ENCODE results near the gene NAV3. TPM values are rescaled to one million over a fixed set of nuclear protein-coding genes. Genes with fewer than 3 reads are reported as not detected.

The NAV3 gene
- total RNA-seq, 1 experiment from 2014 or later = 6.8 TPM

- POLR2A ChIA-PET (ENCODE audit: unreplicated experiment) = no interaction called here
- BruUV-seq (replicated peaks) = no TSS peak
- no peak for ATAC-seq
- no peaks in the 10 kb centered on the region for H3K27me3 ChIP-seq (ENCODE audit: low read length)
- H3K79me2 ChIP-seq (ENCODE audit: low read length) = no peaks in the 10 kb centered on the region
- no peaks in the 10 kb centered on the region for H3K9me3 ChIP-seq (ENCODE audit: low read length)
- no peak overlapping the region for H3K4me2 ChIP-seq (ENCODE audit: low read length)
- no peaks in the 10 kb centered on the region for H3K36me3 ChIP-seq (ENCODE audit: low read depth, low read length)
- no peak overlapping the region for H3K4me3 ChIP-seq (ENCODE audit: low read length)
- CTCF ChIA-PET = no interaction called here
- no peak for DNase-seq
- intact Hi-C loops (cut with micrococcal nuclease) = no loop called here
- TF ChIP-seq EZH2 (IDR thresholded peaks at IDR 0.05; ENCODE audit: low read length, unreplicated experiment) (no peak), CTCF (conservative IDR thresholded peaks at IDR 0.05; ENCODE audit: low read depth, low read length) (no peak), EZH2phosphoT487 (IDR thresholded peaks at IDR 0.05; ENCODE audit: borderline replicate concordance, low read length) (no peak)
- no peak overlapping the region for H3K9ac ChIP-seq (ENCODE audit: low read length)
- H4K20me1 ChIP-seq (ENCODE audit: low read length) = no peaks in the 10 kb centered on the region
- no peak overlapping the region for H2AFZ ChIP-seq (ENCODE audit: low read length)
- H3K27ac ChIP-seq (ENCODE audit: low read length) = no peak overlapping the region
- H3F3A ChIP-seq (ENCODE audit: low read length, unreplicated experiment) = no peaks in the 10 kb centered on the region
- no peaks in the 10 kb centered on the region for H3K4me1 ChIP-seq (ENCODE audit: insufficient read depth, low read length)
- H3K9me2 ChIP-seq (replicated peaks; ENCODE audit: low read length) = no peaks in the 10 kb centered on the region
Measured at GRCh38 chr12:78145398-78145797, 314.7 kb downstream of the NAV3 start.

DNA sequence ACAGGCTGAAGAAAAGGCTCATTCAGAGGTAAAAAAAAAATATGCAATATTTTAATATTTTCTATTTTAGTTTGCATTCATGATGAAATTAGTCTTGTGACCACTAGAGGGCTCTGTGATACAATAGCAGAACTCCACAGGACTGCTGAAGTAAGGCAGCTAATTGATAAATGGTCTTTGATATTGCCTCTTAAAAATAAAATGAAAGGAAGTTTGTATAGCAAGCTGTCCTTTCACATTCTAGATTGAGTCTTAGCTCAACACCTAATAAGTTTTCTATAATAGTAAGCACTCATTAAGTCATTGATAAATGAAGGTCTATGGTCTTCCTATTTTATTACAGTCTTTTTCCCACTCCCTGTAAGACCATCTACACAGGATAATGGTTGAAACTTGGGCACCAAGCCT is 315.7 kb downstream of the NAV3 start:
- Histone ChIP-seq H3F3A (ENCODE audit: low read length, unreplicated experiment) (no peaks in the 10 kb centered on the region), H3K4me2 (ENCODE audit: low read length) (no peak overlapping the region), H3K9me3 (ENCODE audit: low read length) (no peaks in the 10 kb centered on the region), H3K27me3 (ENCODE audit: low read length) (no peaks in the 10 kb centered on the region), H2AFZ (ENCODE audit: low read length) (no peak overlapping the region), H3K9ac (ENCODE audit: low read length) (no peak overlapping the region), H3K4me1 (ENCODE audit: insufficient read depth, low read length) (no peaks in the 10 kb centered on the region), H3K27ac (ENCODE audit: low read length) (no peak overlapping the region), H3K4me3 (ENCODE audit: low read length) (no peak overlapping the region), H3K9me2 (replicated peaks; ENCODE audit: low read length) (no peaks in the 10 kb centered on the region), H3K79me2 (ENCODE audit: low read length) (no peaks in the 10 kb centered on the region), H3K36me3 (ENCODE audit: low read depth, low read length) (no peaks in the 10 kb centered on the region), H4K20me1 (ENCODE audit: low read length) (no peaks in the 10 kb centered on the region)
- ChIA-PET POLR2A (ENCODE audit: unreplicated experiment) (no interaction called here), CTCF (interaction anchor here (0.9 kb wide), 1 partner anchor 21 kb away, joined by 6 read pairs; no protein-coding TSS in a partner anchor)
- intact Hi-C loops (cut with micrococcal nuclease) = no loop called here
- TF ChIP-seq EZH2phosphoT487 (IDR thresholded peaks at IDR 0.05; ENCODE audit: borderline replicate concordance, low read length) = no peak
- TF ChIP-seq CTCF (conservative IDR thresholded peaks at IDR 0.05; ENCODE audit: low read depth, low read length) = peak; percentile 74
- BruUV-seq (replicated peaks) = no TSS peak
- ATAC-seq = no peak
- peak; percentile 47 for DNase-seq

DNA sequence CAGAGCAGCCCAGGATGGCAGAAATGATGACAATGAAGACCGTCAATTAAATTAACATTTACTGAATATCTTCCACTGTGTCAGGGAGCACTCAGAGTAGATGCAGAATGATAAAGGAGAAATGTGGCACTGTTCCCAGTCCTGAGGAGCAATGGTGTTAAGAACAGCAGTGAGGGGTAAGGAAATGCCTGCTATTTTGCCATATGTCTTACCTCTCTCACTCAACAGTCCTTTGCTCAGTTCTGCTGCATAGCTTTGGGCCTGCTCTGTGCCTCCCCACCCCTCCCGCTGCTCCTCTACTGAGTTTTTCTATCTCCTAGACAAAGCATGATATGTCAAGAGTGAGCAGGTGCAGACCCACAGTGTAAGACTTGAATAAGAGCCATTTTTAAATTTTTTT is 318.8 kb downstream of the NAV3 start:
- Histone ChIP-seq H3K9me3 (ENCODE audit: low read length) (no peaks in the 10 kb centered on the region), H3K36me3 (ENCODE audit: low read depth, low read length) (no peaks in the 10 kb centered on the region), H3K79me2 (ENCODE audit: low read length) (no peaks in the 10 kb centered on the region), H4K20me1 (ENCODE audit: low read length) (no peaks in the 10 kb centered on the region), H3F3A (ENCODE audit: low read length, unreplicated experiment) (no peaks in the 10 kb centered on the region), H3K27me3 (ENCODE audit: low read length) (no peaks in the 10 kb centered on the region), H2AFZ (ENCODE audit: low read length) (no peak overlapping the region), H3K4me1 (ENCODE audit: insufficient read depth, low read length) (no peaks in the 10 kb centered on the region), H3K9me2 (replicated peaks; ENCODE audit: low read length) (no peaks in the 10 kb centered on the region), H3K9ac (ENCODE audit: low read length) (no peak overlapping the region), H3K4me3 (ENCODE audit: low read length) (no peak overlapping the region), H3K4me2 (ENCODE audit: low read length) (no peak overlapping the region), H3K27ac (ENCODE audit: low read length) (no peak overlapping the region)
- ChIA-PET POLR2A (ENCODE audit: unreplicated experiment) (no interaction called here), CTCF (no interaction called here)
- TF ChIP-seq EZH2 (IDR thresholded peaks at IDR 0.05; ENCODE audit: low read length, unreplicated experiment) (no peak), EZH2phosphoT487 (IDR thresholded peaks at IDR 0.05; ENCODE audit: borderline replicate concordance, low read length) (no peak), CTCF (conservative IDR thresholded peaks at IDR 0.05; ENCODE audit: low read depth, low read length) (no peak)
- ATAC-seq = no peak
- intact Hi-C loops (cut with micrococcal nuclease) = no loop called here
- BruUV-seq (replicated peaks) = no TSS peak
- no peak for DNase-seq

Measured in PC-3 (cell line).